Ecto neural progenitor cell (in vitro differentiated cells): ENCODE results near the gene PGLYRP4.
A peak's percentile ranks its signal among the peaks of the same experiment; 100 is the strongest.

Source experiments
- DNase-seq: peaks from one replicate; pipeline ENCODE4 v3.0.0-alpha.2; 2018; ENCODE audit warnings: low spot score

PGLYRP4 gene

GRCh38 chr1:153288634-153289275 is 59.9 kb downstream of the PGLYRP4 start:
- DNase-seq: peak; percentile 55
